Measurements from ENCODE around the gene OSBPL1A.

The OSBPL1A gene

DNA sequence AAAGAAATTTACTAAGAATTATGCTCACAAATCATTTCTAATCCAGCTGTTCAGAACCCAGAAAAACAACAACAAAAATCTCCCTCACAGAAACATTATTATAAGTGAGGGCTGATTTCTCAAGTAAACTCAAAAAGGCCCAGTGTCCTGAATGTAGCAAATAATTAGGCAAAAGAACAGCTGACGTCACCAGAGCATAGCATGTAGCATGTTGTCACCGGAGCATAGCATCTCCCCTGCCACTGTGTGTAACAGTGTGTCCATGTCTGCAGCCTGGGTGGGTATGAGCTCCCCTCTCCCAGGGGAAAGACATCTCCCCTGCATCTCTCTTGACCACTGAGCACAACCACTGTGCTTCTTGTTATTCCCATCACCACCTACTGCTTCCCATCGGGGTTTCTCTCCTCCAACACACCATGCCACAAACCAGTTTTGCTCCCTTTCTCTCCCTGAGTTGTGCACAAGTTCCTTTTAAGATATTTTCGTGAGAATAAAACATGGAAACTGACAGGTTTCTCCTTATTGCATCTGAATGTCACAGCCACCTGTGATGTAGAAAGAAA, 132.0 kb downstream of the OSBPL1A start:
- DNase-seq, result no peak

DNA sequence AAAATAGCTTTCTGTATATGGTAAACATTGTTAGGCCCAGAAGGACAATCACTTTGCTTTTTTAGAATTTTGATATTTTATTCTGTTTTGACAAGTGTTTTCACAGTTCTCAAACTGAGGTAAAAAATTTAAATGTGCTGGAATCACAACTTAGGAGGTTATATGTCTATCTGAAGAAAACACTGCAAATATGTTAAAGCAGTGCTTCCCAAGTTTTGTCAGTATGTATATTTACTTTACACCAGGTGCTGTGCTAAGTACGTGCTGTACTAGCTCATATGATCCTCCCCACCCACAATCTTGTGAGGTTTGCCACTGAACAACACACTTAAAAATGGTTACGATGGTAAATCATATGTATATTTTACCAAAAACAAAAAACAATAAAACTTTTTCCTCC, 134.6 kb downstream of the OSBPL1A start:
- DNase-seq, result no peak

DNA sequence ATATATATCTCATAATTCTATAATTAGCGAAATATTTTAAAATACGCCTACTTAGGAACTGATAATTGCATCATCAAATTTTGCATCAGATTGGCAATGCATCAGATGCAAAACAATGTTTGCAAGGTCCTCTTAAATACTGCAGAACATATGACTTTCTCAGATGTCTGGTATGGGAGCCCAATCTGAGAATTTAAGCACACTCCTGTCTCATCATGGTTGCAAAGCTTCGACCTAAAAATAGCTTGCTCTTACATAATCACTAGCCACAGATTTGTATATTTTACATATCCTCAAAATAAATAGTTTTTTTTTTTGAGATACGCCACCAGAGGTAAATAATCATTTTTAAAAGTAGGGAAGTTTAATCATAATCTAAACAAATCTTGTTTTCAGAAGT, 135.5 kb downstream of the OSBPL1A start:
- DNase-seq, result no peak

DNA sequence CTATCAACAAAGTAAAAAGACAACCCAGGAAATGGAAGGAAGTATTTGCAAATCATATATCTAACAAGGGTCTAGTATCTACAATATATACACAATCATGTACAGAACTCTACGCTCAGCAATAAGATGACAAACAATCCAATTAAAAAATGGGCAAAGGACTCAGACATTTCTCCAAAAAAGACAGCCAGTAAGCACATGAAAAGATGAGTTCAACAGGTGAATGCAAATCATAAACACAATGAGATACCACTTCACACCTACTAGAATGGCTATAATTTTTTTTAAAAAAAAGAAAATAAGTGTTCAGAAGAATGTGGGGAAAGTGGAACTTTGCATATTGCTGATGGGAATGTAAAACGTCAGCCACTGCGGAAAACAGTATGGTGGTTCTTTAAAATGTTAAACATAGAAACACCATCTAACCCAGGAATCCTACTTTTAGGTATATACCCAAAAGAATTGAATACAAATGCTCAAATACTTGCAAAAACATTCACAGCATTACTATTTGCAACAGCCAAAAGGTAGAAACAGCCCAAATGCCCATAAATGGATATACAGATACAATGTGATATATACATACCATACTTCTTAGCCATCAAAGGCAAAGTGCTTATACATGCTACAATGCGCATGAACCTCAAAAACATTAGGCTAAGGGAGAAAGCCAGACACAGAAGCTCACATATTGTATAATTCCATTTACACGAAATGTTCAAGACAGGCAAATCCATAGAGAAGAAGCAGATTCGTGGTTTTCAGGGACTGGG, 137.6 kb downstream of the OSBPL1A start:
- no peak for DNase-seq

DNA sequence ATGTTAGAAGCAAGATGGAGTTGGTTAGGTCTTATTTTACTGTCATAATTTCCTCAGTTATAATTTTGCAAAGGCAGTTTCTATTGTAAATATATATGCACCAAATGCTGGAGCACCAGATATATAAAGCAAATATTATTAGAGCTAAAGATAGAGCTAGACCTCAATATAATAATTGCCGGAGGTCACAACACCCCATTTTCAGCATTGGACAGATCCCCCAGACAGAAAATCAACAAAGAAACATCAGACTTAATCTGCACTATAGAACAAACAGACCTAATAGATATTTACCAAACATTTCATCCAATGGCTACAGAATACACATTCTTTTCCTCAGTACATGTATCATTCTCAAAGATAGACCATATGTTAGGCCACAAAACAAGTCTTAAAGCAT, 143.6 kb downstream of the OSBPL1A start:
- no peak for DNase-seq

DNA sequence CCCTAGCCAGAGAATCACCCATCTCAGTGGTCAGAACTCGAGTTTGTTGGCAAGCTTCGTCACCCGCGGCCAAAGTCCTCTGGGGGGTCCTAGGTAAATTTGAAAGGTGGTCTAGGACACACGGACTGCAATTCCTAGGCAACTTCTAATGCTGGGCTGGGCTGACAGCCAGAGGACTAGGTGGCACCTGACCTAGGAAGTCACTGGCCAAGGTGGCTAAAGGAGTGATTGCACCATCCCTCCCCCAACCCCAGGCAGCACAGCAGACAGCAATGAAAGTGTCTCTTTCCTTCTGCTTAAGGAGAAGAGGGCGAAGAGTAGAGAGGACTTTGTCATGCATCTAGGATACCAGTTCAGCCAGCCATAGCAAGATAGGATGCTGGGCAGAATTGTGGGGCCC, 147.9 kb downstream of the OSBPL1A start:
- DNase-seq, result no peak

DNA sequence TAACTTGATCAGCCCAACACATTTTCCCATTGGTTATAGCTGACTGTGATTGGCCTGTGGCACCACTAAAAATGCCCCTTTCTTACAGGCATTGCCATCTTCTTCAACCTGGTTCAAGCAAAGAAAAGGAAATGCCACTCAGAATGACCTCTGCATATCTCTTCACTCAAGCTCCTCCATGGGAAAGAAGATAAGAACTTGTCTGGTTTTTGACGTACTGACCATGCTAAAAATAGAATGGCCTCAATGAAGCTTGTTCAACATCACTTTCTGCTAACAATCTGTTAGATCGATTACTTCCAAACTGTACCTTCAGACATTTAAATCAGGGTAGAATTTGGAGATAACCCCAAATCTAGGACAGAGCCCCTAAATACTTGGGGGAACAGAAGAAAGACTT, 149.3 kb downstream of the OSBPL1A start:
- DNase-seq, result no peak

DNA sequence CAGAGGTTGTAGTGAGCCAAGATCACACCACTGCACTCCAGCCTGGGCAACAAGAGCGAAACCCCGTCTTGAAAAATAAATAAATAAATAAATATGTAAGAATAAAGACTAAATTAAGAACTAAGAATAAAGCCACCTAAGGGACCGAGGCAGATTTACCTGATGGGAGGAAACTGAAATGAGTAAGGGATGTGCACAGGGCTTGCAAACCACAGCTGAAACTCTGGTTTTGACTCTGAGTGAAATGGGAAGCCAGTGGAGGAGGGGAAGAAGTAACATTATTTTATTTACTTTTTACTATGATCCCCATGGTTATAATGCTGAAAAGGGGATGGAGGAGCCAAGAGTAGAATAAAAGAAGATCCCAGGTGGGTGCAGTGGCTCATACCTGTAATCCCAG, 151.5 kb downstream of the OSBPL1A start:
- no peak for DNase-seq

DNA sequence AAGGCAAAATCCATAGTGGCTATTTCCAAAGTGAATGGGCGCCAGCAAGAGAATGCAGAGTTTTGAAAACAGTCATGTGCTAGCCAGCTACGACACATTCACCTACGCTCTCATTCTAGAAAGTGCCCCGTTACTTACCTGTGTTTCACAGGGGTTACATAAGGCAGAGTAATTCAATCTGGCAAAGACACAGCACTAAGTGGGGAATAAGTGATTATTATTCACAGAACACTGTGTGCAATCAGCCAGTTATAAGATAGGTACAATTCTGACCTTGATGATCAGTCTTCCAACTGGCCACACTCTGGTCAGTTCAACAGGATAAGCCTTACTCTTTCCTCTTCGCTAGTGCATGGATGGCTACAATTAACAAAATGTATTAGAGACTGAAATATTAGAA, 152.9 kb downstream of the OSBPL1A start:
- no peak for DNase-seq

DNA sequence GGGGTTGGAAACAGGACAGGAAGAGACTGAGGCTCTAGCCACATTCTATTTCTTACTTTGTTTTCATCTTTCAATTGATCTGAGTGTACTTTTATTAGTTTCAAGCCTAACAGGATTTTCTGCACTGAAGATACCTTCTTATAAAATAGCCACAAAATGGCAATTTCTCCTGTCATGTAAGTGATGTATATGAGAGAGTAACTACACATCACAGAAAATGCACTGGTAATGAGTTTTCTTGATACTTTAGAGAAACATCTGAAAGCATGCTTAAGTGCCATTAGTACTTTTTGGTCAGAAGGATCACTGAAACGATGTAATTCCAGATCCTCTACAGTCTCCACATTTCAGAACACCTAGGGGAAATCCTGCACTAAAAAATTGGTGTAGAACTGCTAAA, 153.9 kb downstream of the OSBPL1A start:
- DNase-seq, result no peak

DNA sequence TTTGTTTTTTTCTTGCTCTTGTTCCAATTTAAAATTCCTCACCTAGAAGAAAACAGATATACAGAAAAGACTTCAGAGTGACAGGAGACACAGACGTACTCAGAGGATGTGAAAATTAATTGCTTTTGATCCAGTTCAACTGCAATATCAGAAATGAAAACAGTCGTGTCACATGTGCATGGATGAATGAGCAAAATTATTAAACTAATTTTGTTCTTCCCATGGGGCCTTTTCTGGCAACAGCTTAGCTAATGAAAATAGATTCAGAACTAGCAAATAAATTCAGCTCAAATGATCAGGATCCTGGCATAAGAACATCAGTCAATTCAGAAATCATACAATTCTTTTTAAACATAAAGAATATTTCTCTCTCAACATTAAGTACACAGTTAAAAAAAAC, 158.3 kb downstream of the OSBPL1A start:
- no peak for DNase-seq

DNA sequence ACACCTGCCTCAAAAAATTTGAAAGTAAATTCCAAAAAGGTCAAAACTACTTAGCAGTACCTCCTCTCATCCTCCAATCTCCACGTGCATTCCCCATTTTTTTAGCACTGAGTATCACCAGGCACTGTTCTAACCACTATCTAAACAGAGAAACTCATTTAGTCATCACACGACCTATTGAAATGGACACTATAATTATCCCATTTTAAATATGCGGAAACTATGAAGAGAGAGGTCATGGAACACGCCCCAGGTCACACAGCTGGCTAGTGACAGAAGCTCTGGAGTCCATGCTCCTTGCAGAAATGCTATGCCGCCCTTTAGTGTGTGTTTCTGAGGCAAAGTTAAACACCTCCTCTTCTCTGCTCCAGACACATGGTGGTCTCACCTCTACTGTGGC, 159.2 kb downstream of the OSBPL1A start:
- DNase-seq, result no peak

DNA sequence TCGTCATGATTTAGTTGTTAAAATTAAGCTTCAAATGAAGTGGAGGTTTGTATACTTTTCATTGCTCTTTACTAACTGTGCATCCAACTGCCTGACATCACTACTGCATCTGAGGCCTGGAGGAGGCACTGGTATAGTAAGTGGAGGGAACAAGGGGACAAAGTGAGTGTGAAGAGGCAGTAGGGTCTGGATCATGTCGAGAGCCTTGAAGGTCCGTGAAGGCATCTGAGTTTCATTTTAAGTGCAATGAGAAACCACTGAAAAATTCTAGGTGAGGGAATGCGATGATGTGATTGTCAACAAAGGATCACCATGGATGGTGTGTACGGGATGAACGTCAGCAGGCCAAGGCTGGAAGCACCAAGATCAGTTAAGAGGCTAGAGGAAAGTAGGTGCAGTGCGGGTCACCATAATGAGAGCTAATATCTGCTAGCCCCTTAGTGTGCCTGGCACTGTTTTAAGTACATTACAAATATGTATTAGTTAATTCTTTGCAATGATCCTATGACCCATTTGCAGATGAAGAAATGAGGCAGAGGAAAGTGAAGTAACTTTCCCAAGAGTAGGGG, 162.7 kb downstream of the OSBPL1A start:
- no peak for DNase-seq

DNA sequence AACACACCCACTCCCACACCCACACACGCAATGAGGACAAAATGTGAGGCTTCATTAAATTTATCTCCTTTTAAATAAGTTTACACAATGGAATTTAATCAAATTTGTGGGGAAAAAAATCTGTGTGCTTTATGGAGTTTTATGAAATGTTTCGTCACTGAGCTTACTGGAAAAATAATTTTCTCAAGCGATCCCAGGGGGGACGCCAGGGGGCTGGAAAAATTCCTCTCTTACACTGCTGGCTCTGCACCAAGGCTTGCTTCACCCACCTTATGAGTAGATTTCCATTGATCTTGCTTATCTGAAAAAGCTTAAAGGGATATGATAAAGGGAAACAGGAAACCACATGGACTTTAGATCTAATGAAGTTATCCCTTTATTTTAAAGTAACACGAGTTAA, 163.3 kb downstream of the OSBPL1A start:
- DNase-seq, result no peak

DNA sequence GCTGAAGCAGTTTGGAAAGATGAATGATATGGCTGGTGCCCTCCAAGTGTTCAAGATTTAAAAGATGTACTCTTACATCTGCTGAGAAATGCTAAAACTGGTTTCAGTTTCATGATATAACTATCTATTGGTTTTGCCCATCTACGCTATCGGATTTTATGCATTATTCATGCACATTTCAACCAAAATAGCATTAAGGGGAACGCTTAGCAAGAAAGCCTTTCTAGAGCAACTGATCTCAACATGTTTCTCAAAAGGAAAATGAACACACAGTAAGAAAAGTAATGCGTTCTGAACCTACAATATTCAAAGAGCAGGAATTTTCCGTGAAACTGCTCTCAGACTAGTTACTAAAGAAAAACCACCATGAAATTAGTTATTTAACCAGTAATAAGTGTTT, 164.8 kb downstream of the OSBPL1A start:
- DNase-seq, result no peak

DNA sequence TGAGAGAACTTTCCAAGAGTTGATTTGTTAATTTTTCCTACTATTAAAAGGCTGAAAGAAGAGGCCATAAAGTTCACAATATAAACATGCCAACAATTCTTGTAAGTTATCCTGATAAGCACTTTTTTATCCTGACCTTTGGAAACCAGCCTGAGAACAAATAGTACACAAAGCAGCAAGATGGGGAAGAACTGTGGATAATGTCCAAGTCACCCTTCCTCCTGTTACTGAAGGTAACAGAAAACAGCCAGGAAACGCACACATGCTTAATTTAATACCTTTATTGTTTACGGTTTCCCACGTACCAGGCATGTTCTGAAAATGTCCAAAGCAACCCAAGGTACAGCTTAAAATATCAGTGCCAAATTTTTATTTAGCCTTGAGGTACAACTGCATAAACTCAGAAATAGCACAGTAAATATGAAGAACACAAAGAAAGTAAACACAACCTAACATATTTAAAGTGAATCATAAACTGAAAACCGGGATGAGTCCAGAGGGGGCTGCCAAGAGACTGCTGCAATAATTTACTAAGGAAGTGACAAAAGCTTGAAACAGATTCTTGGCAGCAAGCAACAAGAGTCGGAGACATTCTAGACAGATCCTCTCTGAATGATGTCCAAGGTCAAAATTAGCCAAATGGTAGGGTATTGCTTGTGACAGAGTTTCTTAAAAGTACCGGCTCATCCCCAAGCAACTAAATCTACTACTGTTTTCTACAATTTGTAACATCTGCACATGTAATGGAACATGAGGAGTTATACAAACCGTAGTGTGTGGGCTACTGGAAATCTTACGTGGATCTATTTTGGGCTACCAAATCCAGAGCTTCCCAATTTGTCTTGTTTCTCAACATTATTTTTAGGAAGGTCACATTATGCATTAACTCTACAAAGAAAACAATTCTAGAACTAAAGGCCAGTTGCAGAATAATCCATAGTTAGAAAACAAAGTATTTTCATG, 165.6 kb downstream of the OSBPL1A start:
- DNase-seq, result no peak

DNA sequence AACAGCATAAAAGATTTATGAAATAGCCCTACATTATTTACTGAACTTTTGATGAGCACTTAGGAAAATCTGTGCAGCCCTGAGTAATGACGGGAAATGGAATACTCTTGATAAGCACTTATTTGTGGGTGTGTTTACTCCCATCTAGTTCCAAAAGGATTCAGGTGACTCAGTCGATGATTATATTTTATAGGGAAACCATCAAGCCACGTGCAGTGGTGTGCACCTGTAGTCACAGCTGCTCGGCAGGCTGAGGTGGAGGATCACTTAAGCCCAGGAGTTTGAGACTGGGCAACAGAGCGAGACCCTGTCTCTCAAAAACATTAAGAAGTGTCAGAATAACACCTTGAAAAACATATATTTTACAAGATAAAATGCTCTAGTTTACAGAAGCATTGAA, 166.9 kb downstream of the OSBPL1A start:
- no peak for DNase-seq

DNA sequence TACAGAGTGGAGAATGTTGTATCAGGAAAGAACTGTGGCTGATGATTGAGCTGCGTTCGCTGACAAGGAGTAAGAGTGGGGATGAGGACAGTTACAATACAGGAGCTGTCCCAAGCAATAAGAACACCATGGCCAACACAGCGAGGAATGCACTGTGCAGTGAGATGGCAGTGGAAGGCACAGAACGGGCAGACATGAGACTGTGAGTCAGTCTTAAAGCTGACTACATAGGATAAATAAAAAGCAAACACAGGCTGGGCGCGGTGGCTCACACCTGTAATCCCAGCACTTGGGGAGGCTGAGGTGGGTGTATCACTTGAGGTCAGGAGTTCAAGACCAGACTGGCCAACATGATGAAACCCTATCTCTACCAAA, 169.0 kb downstream of the OSBPL1A start:
- no peak for DNase-seq

DNA sequence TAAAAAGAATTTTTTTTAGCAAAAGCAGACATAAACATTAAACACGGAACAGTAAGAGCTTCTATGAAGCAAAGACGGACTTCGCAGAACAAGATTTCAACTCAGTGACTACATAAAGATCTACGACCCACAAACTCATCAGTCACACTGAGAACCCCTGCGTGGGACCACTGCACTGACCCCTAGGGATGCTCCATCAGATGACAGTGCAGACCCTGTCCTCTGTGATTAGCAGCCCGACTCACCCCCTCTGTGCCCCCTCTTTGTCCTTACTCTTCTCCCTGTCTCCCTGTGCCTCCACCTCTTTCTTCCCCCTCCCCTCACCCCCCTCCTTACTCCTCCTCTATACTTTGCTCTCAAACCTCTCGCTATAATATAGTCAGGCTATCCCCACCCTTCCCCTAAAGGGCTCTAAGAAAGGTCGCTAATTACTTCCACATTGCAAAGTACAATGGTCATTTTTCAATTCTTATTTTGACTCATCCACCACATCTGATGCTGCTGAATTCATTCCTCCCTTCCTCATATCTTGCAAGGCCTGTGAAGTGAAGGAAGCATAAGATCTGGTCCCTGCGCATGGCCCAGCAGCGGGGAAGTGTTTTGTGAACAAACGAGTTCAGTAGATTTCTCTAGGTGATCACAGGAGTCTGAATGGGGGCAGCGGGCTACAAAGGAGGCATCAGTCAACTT, 169.5 kb downstream of the OSBPL1A start:
- no peak for DNase-seq

DNA sequence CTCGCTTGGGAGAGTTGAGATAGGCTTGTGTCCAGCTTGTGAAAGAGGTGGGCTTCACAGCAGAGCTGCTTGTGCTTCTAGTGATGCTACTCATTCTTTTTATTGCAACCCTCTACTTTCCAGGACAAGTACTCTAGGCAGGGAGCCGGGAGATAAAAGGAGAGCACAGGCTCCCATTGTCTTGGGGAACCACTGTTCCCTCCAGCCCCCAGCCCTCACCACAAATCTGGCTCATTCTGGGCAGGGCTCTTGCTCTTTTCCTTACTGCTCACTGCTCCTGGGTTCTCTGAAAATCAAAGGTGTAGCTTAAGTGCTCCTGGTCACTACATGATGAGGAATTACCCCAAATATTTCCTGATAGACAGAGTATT, 177.3 kb downstream of the OSBPL1A start:
- DNase-seq, result no peak

DNA sequence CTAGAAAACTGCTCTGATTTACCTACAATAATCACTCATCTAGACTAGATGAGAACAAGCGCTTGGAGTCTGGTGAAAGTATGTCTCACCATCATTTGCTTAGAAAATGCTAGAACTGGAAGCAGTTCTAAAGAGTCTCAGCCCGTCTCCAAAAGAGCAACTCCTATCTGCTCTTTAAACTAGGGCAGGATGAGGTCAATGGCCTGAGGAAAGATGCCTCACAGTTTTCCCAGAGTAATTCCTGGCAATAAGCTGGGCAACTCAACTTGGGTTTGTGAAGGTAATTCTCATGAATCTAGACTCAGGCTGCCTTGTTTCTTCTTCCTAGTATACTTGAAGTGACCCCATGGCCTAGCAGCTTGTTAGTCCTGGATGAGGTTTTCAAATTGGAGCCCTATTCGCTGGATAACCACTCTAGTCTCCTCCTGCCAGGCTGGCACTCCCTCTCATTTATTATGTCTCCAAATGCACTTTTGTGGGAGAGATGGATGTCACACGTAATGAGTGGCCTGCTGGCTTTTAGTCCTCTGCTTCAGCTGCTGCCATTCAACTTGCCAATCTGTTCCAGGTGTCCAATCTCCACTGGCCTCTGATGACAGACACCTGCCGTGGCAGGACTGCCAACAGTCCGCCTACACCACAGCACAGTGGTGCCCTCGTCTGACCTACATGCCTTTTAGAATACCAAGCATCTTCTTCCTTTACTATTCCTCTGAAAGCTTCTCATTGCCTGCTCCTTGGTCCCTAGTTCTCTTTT, 177.9 kb downstream of the OSBPL1A start:
- DNase-seq, result no peak

DNA sequence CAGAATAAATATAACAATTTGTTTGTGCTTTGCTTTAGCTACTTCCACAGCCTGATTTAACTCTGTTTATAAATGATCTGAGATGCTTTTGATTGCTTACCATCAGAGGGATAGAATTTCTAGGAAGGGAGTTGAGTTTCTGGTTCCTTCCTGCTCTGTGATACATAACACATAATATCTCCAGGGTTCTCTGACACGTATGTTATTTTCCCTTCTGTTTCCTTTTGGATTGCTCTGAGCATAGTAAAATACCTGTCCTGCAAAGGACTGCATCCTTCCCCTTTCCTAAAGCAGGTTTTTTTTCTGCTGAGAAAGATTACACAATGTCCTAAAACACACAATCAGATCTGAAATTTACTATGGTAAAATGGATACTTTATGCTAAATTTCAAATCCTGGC, 182.7 kb downstream of the OSBPL1A start:
- DNase-seq, result no peak

Measured in CD4-positive, alpha-beta T cell treated with Interferon gamma for 1 hour (primary cell).